CD4-positive, alpha-beta T cell treated with Interleukin-6 at 100 ng/mL for 8 hours (primary cell): ENCODE data around the gene RFFL.

Experiments used
- DNase-seq: peaks from one replicate; pipeline ENCODE4 v3.0.0-alpha.2; 2020; ENCODE audit warnings: mixed read lengths, low spot score

The RFFL gene

GRCh38 chr17:34961093-34961911, 102.2 kb downstream of the RFFL start, which contains the start of the genes CCT6B and ZNF830:
Gene CCT6B, minus strand, starts transcription at chr17:34961460. Its CDS starts 67 bp downstream, at chr17:34961393.
Gene ZNF830, plus strand, starts transcription at chr17:34961540. Its CDS starts 27 bp downstream, at chr17:34961567.
- peak; percentile 89 for DNase-seq

GRCh38 chr17:34958438-34958837, 105.1 kb downstream of the RFFL start:
- DNase-seq, result no peak
